IPS DF 6.9 (cell line): ENCODE measurements around the gene PSD4.

Experiments
- DNase-seq: peaks from one replicate; pipeline ENCODE4 v3.0.0-alpha.2; 2013; ENCODE audit warnings: low read depth, low spot score
- H3K27ac ChIP-seq: one replicate; pipeline ENCODE4 v1.5.1; 2013; ENCODE audit warnings: low read length, control low read depth
- H3K27me3 ChIP-seq: 2 replicates; pipeline ENCODE4 v1.6.1; 2013; ENCODE audit warnings: mild to moderate bottlenecking, low read length; ENCODE audit not compliant: control insufficient read depth, insufficient read depth
- H3K36me3 ChIP-seq: 2 replicates; pipeline ENCODE4 v1.6.1; 2013; ENCODE audit warnings: low read length; ENCODE audit not compliant: control insufficient read depth, insufficient read depth
- H3K4me1 ChIP-seq: 2 replicates; pipeline ENCODE4 v1.6.1; 2013; ENCODE audit warnings: low read length; ENCODE audit not compliant: control insufficient read depth, insufficient read depth
- H3K4me3 ChIP-seq: 2 replicates; pipeline ENCODE4 v1.5.1; 2013; ENCODE audit warnings: mild to moderate bottlenecking, low read length
- H3K9me3 ChIP-seq: 2 replicates; pipeline ENCODE4 v1.6.1; 2013; ENCODE audit warnings: low read length, inconsistent platforms; ENCODE audit not compliant: control insufficient read depth, insufficient read depth
- WGBS: extraction: QIAGEN DNeasy Blood & Tissue Kit; methylation state at CpG from one replicate; pipeline ENCODE4 v1.1.7; 2013; ENCODE audit warnings: mixed read lengths, missing lambda C conversion rate; ENCODE audit not compliant: insufficient read length, insufficient coverage; 5-methylcytosine and 5-hydroxymethylcytosine counted together

The PSD4 gene

DNA sequence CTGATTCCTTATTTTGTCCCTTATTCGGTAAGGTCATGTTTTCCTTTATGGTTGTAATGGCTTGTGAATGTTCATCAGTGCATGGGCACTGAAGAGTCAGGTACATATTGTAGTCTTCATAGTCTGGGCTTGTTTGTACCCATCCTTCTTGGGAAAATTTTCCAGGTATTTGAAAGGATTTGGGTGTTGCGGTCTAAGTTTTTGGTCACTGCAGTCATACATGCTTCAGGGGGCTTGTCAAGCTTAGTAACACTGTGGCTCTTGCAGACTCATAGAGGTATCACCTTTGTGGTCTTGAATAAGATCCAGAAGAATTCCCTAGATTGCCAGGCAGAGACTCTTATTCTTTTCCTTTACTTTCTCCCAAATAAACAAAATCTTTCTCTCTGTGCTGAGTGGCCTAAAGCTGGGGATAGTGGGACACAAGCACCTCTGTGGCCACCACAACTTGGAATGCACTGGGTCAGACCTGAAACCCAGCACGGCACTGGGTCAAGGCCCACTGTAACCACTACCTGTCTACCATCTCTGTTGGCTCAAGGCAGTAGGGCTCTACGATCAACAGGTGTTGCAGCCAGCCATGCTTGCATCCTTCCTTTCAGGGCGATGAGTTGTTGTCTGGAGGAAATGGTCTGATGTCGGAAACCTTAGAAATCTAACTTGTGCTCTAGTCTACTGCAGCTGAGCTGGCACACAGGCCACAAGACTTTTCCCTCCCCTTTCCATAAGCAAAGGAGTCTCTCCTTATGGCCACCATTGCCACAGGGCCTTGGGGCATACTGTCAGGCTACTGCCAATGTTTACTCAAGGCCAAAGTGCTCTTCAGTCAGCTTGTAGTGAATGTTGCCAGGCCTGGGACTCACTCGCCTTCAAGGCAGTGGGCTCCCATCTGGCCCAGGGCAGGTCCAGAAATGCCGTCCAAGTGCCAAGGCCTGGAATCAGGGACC, 24.9 kb upstream of the PSD4 start:
- no peak for DNase-seq
- no CpG with 5 or more reads among the region's 8 CpGs for WGBS
- H3K27ac ChIP-seq: no peak overlapping the region
- H3K9me3 ChIP-seq: no peaks in the 10 kb centered on the region
- no peaks in the 10 kb centered on the region for H3K36me3 ChIP-seq
- no peaks in the 10 kb centered on the region for H3K27me3 ChIP-seq
- no peaks in the 10 kb centered on the region for H3K4me1 ChIP-seq
- H3K4me3 ChIP-seq: no peak overlapping the region

GRCh38 chr2:113149553-113150257, 24.1 kb upstream of the PSD4 start:
- Histone ChIP-seq H3K4me3 (no peak overlapping the region), H3K9me3 (no peaks in the 10 kb centered on the region), H3K27ac (no peak overlapping the region), H3K27me3 (no peaks in the 10 kb centered on the region), H3K4me1 (no peaks in the 10 kb centered on the region), H3K36me3 (no peaks in the 10 kb centered on the region)
- DNase-seq: no peak
- no CpG with 5 or more reads among the region's 1 CpG for WGBS

DNA sequence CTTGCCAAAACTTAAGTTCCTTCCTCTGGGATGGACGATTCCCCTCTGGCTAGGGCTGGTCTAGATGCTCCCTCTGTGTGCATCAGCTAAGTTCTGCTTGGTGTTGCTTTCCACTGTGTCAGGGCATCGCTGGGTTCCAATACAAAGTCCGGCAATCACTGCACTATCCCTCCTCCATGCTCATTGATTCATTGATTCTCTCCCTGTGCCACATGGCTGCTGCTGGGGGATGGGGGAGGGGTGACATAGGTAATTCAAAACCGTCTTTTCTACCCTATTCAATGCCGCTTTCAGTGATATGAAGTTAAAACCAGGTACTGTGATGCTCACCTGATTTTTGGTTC, 23.5 kb upstream of the PSD4 start:
- no peaks in the 10 kb centered on the region for H3K4me1 ChIP-seq
- no peaks in the 10 kb centered on the region for H3K27me3 ChIP-seq
- no peak overlapping the region for H3K27ac ChIP-seq
- no CpG with 5 or more reads among the region's 5 CpGs for WGBS
- H3K9me3 ChIP-seq: no peaks in the 10 kb centered on the region
- DNase-seq: no peak
- H3K36me3 ChIP-seq: no peaks in the 10 kb centered on the region
- no peak overlapping the region for H3K4me3 ChIP-seq

DNA sequence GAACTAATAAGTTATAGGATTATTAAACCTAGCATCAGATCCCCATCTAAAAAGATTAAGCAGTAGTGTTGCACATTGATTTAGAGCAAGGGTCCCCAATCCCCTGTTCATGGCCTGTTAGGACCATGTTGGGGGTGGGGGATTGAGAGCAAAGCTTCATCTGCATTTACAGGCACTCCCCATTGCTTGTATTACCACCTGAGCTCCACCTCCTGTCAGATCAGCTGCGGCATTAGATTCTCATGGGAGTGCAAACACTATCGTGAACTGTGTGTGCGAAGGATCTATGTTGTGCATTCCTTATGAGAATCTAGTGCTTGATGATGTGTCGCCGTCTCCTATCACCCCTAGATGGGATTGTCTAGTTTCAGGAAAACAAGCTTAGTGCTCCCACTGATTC, 18.4 kb upstream of the PSD4 start:
- no peak overlapping the region for H3K27ac ChIP-seq
- no CpG with 5 or more reads among the region's 5 CpGs for WGBS
- no peaks in the 10 kb centered on the region for H3K36me3 ChIP-seq
- H3K9me3 ChIP-seq: no peaks in the 10 kb centered on the region
- H3K4me1 ChIP-seq: peaks cover 2% of the 10 kb centered on the region; the same call in 1 of the 2 replicates
- H3K27me3 ChIP-seq: peaks cover 7% of the 10 kb centered on the region; the same call in 1 of the 2 replicates
- H3K4me3 ChIP-seq: no peak overlapping the region
- DNase-seq: no peak

GRCh38 chr2:113156278-113157117, 17.3 kb upstream of the PSD4 start:
- WGBS: no CpG with 5 or more reads among the region's 10 CpGs
- peaks cover 7% of the 10 kb centered on the region; the same call in 1 of the 2 replicates for H3K27me3 ChIP-seq
- no peak overlapping the region for H3K27ac ChIP-seq
- no peak for DNase-seq
- H3K9me3 ChIP-seq: no peaks in the 10 kb centered on the region
- H3K4me1 ChIP-seq: peaks cover 2% of the 10 kb centered on the region; the same call in 1 of the 2 replicates
- H3K4me3 ChIP-seq: peak overlapping the region; percentile 50; the same call in 1 of the 2 replicates
- H3K36me3 ChIP-seq: no peaks in the 10 kb centered on the region

DNA sequence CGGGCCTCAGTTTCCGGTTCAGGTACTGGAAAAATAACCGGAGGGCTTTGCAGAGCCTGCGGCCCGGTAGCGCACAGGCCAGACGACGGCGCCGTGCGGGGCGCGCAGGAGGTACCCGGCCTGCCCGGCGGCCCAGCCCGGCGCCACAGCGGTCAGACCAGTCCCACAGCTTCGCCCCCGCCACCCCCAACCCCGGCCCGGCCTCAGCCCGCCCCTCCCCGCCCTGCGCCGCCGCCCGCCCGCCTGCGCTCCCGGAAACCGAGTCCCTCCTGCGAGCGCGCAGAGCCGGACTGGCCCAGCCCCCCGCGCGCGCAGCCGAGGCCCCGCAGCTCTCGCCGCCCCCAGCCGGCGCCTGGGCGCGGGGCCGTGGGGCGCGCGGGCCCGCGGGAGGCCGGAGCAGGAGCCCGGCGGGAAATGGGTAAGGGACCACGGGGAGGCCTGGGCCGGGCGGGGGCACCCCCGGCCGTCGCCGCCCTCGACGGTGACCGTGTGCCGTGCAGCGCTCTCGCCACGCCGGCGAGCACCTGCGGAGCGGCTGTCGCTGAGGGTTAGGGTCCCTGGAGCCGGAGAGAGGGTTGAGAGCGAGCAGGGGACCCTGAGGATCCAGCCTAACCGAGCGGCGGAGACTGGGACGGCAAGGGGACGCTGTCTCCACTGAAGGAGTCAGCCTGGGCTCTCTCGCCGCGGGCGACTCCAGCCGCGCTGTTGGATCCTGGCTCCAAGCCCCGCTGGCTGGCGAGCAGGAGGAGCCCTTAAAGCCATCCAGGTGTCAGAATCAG, 16.5 kb upstream of the PSD4 start:
- Histone ChIP-seq H3K27ac (no peak overlapping the region), H3K9me3 (no peaks in the 10 kb centered on the region), H3K36me3 (no peaks in the 10 kb centered on the region), H3K27me3 (peaks cover 7% of the 10 kb centered on the region; the same call in 1 of the 2 replicates), H3K4me1 (peaks cover 2% of the 10 kb centered on the region; the same call in 1 of the 2 replicates), H3K4me3 (peak overlapping the region; percentile 50; the same call in 1 of the 2 replicates)
- WGBS: no CpG with 5 or more reads among the region's 92 CpGs
- DNase-seq: no peak

DNA sequence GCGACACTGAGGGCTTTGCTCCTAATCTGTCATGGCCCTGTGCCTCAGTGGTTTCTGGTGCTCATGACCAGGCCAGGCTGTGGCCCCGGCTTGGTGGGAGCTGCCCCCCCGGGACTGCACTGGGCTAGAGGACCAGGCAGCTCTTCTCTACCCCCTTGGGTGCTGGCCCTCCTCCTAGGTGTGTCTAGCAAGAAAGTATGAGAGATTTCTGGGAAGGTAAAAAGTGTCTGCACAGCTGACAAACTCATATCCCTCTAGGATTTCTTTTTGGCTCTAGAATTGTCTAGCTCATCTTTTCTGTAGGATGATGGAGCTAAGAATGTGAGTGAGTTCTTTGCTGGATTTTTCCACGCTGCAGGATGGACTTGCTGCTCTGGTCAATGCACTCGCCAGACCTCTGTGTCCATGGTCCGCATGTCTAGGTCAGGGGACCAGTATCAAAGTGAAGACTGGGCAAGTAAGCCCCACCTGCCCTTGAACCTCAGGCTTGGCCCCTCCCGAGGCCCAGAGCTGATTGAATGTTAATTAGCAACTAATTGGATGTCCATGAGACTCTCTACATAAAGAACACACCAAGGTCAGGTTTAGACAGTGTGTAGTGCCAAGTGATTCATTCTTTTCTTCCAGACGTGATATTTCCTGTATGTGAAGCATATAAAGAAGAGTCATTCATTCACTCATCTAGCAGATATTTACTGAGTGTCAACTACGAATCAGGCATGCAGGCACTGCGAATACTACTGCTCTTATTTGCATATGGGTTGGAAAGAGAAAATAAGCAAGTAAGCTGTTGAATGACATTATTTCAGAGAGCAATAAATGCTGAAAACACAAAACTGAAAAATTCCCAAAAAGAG, 15.6 kb upstream of the PSD4 start:
- Histone ChIP-seq H3K4me1 (peaks cover 2% of the 10 kb centered on the region; the same call in 1 of the 2 replicates), H3K27ac (no peak overlapping the region), H3K27me3 (peaks cover 7% of the 10 kb centered on the region; the same call in 1 of the 2 replicates), H3K9me3 (no peaks in the 10 kb centered on the region), H3K4me3 (peak overlapping the region; percentile 50; the same call in 1 of the 2 replicates), H3K36me3 (no peaks in the 10 kb centered on the region)
- no peak for DNase-seq
- WGBS: no CpG with 5 or more reads among the region's 10 CpGs

GRCh38 chr2:113158884-113159553, 14.8 kb upstream of the PSD4 start:
- Histone ChIP-seq H3K9me3 (no peaks in the 10 kb centered on the region), H3K27ac (no peak overlapping the region), H3K27me3 (peaks cover 7% of the 10 kb centered on the region; the same call in 1 of the 2 replicates), H3K4me3 (no peak overlapping the region), H3K4me1 (peaks cover 2% of the 10 kb centered on the region; the same call in 1 of the 2 replicates), H3K36me3 (no peaks in the 10 kb centered on the region)
- no peak for DNase-seq
- no CpG with 5 or more reads among the region's 4 CpGs for WGBS
